Colonic mucosa (tissue), 4 donors: ENCODE results near the gene ATXN7. TPM values are rescaled to one million over a fixed set of nuclear protein-coding genes. Genes with fewer than 3 reads are reported as not detected.

Source experiments
- DNase-seq: peaks from one replicate; pipeline ENCODE4 v3.0.0-alpha.2; 2020
- H3K27ac ChIP-seq: fragments of 200-600 bp; one replicate; pipeline ENCODE4 v1.8.0; 2021
- H3K27me3 ChIP-seq: fragments of 200-600 bp; one replicate; pipeline ENCODE4 v1.8.0; 2021
- H3K36me3 ChIP-seq: fragments of 200-600 bp; one replicate; pipeline ENCODE4 v1.8.0; 2021
- H3K4me1 ChIP-seq: fragments of 200-600 bp; one replicate; pipeline ENCODE4 v1.8.0; 2021; ENCODE audit warnings: mild to moderate bottlenecking
- H3K4me3 ChIP-seq: fragments of 200-600 bp; one replicate; pipeline ENCODE4 v1.8.0; 2021
- H3K9ac ChIP-seq, 2 donors: one replicate each; pipeline ENCODE4 v1.7.0; 2013; ENCODE audit warnings: control low read depth in 2 of 2, low read depth in 2 of 2, low read length in 2 of 2
- H3K9me3 ChIP-seq: fragments of 200-600 bp; one replicate; pipeline ENCODE4 v1.8.0; 2021
- intact Hi-C: fragments of 100-400 bp; cut with DNase I; formaldehyde crosslinking; loops from one replicate; pipeline ENCODE4 v1.14.1; 2022
- total RNA-seq, 2 donors: library from RNA; stranded (reverse); fragmentation: NEBNext Ultra II Directional in 1 of 2; extraction: Animal tissue kit (Norgen Biotek cat#: 25700) in 1 of 2; gene quantifications; one replicate each; pipeline ENCODE4 v1.2.1, GENCODE V29; 2021
- TF ChIP-seq, protein P1 (sequence below): fragments of 200-600 bp; IDR thresholded peaks from one replicate; pipeline ENCODE4 v1.8.0; 2022; ENCODE audit warnings: antibody characterized with exemption, mild to moderate bottlenecking
- donor health status: healthy.
- donor health status: DM: no; HTN: no; CAD: no.
- donor health status: DM: no; HTN: no; CAD: no.

The ATXN7 gene
- total RNA-seq, 2 donors from 2014 or later: 22.9 to 31.6 TPM

DNA sequence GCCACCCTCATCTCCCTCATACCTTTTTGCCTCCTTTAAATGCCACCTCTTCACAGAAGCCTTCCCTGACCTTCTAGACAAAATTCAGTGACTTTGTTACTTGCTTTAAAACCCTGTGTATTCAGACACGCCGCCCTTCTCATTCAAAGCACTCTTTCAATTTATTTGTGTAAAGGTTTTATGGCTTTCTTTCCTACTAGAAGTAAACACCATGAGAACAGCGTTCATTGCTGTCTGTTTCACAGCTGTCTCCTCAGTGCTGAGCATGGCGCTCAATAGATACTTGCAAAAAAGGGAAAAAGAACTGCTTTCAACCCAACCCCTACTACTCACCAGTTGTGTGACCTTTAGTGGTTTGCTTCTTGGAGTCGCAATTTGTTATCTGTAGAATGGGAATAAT, 17.0 kb downstream of the ATXN7 start:
- no peak for DNase-seq
- Histone ChIP-seq H3K27me3 (no peaks in the 10 kb centered on the region), H3K36me3 (no peaks in the 10 kb centered on the region), H3K9me3 (no peaks in the 10 kb centered on the region), H3K4me3 (no peak overlapping the region), H3K4me1 (no peaks in the 10 kb centered on the region), H3K27ac (no peak overlapping the region), H3K9ac (no peak overlapping the region)
- TF ChIP-seq, protein P1, sequence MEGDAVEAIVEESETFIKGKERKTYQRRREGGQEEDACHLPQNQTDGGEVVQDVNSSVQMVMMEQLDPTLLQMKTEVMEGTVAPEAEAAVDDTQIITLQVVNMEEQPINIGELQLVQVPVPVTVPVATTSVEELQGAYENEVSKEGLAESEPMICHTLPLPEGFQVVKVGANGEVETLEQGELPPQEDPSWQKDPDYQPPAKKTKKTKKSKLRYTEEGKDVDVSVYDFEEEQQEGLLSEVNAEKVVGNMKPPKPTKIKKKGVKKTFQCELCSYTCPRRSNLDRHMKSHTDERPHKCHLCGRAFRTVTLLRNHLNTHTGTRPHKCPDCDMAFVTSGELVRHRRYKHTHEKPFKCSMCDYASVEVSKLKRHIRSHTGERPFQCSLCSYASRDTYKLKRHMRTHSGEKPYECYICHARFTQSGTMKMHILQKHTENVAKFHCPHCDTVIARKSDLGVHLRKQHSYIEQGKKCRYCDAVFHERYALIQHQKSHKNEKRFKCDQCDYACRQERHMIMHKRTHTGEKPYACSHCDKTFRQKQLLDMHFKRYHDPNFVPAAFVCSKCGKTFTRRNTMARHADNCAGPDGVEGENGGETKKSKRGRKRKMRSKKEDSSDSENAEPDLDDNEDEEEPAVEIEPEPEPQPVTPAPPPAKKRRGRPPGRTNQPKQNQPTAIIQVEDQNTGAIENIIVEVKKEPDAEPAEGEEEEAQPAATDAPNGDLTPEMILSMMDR: no peak
- intact Hi-C loops: no loop called here

DNA sequence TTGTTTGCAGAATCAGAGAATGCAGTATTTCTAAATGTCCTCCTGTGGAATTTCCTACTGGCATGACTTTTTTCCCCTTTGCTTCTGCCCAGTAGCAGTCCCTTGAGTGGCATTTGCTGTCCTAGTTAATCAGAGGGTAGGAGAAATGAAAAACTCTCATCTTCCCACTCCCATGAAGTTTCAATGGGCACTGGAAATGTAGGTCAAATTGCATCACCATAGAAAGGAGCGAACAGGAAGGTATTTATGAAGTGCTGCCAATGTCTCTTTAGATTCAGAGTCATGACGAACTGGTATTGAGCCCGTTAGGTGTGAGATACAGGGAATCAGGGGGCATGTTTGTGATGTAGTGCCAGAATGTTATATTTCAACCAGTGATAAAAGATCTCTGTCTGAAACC, 23.2 kb downstream of the ATXN7 start:
- H3K27me3 ChIP-seq: no peaks in the 10 kb centered on the region
- H3K36me3 ChIP-seq: no peaks in the 10 kb centered on the region
- no peak overlapping the region for H3K4me3 ChIP-seq
- H3K9ac ChIP-seq: no peak overlapping the region
- intact Hi-C loops: no loop called here
- H3K4me1 ChIP-seq: no peaks in the 10 kb centered on the region
- no peaks in the 10 kb centered on the region for H3K9me3 ChIP-seq
- no peak overlapping the region for H3K27ac ChIP-seq
- TF ChIP-seq, protein P1: no peak
- no peak for DNase-seq

DNA sequence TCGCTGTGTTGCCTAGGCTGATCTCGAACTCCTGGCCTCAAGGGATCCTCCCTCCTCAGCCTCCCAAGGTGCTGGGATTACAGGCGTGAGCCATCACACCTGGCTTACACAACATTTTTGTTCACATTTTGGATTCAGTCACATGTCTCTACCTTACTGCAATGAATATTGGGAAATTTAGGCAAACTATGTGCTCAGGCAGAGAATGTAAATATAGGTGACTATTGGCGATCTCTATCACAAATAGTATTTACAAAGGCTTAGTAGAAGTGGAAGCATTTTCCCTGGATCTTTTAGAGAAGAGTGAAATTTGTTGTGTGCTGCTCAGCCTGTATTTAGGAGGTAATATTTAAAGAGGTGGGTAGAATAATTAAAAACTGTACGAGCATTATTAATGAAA, 27.9 kb downstream of the ATXN7 start:
- no peaks in the 10 kb centered on the region for H3K27me3 ChIP-seq
- no peaks in the 10 kb centered on the region for H3K9me3 ChIP-seq
- no peak for DNase-seq
- no peak overlapping the region for H3K27ac ChIP-seq
- H3K4me1 ChIP-seq: no peaks in the 10 kb centered on the region
- H3K4me3 ChIP-seq: no peak overlapping the region
- H3K9ac ChIP-seq: no peak overlapping the region
- no peaks in the 10 kb centered on the region for H3K36me3 ChIP-seq
- intact Hi-C loops: no loop called here
- TF ChIP-seq, protein P1: no peak

DNA sequence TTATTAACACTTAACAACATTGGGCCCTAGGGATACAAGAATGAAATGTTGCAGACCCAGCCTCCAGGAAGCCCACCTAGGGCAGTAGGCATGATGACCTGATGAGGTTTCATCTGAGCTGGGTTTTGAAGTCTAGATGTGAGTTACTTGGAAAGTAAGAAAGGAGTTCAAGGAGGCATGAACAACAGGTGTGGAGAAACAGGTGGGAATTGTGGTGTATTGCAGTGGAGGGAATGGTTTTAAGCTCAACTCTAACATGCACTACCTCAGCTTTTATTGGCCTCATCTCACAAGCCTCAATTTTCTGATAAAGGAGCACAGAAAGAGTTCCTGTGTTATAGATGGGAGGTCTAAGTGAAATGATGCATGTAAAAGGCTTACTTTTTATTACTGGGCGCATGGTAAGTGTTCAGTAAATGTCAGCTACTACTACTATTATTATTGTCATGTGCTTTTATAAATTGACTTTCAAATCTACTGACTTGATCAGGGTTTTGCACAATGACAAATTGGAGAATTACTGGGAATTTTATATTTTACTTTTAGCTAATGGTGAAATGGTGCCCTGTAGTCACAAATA, 29.2 kb downstream of the ATXN7 start:
- no peaks in the 10 kb centered on the region for H3K9me3 ChIP-seq
- intact Hi-C loops: no loop called here
- TF ChIP-seq, protein P1: no peak

DNA sequence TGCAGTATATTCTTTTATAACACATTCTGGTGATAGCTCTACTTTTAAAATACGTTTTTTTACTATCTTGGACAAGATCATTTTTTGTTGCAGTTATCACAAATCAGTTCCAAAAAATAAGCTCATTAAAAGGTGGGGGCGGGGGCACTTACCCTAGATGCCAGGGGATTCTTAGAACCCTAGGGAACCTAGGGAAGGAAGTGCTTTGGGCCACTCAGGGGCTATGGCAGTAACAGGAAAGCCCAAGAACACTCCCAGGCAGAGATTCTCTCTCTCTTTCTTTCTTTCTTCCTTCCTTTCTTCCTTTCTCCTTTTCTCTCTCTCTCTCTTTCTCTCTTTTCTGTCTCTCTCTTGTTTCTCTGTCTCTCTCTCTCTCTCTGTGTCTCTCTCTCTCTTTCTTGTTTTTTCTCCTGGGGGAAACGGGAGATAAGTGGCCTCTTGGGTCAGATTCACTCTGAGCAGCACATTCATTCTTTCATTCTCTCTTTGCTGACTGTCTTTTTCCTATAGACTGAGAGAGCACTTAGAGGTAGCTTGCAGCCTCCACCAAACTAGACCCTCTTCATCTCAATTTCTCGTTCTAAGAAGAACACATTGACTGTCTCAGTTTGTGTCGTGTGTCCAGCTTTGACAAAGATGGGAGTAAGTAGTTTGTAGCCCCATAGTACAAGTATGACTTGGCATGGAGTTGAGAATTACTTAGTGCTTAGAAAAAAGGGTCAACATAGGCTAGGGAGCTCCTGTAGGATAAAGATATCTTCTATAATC, 31.9 kb downstream of the ATXN7 start:
- H3K27ac ChIP-seq: no peak overlapping the region
- TF ChIP-seq, protein P1: no peak
- DNase-seq: no peak
- H3K9me3 ChIP-seq: no peaks in the 10 kb centered on the region
- no peak overlapping the region for H3K4me3 ChIP-seq
- H3K4me1 ChIP-seq: no peaks in the 10 kb centered on the region
- H3K9ac ChIP-seq: no peak overlapping the region
- no peaks in the 10 kb centered on the region for H3K27me3 ChIP-seq
- H3K36me3 ChIP-seq: no peaks in the 10 kb centered on the region
- intact Hi-C loops: no loop called here

More for the DNA sequence above, 29.2 kb downstream of the ATXN7 start:
- DNase-seq: no peak
- no peak overlapping the region for H3K27ac ChIP-seq
- H3K4me3 ChIP-seq: no peak overlapping the region
- no peaks in the 10 kb centered on the region for H3K36me3 ChIP-seq
- H3K27me3 ChIP-seq: no peaks in the 10 kb centered on the region
- H3K4me1 ChIP-seq: no peaks in the 10 kb centered on the region
- H3K9ac ChIP-seq: no peak overlapping the region
